ENCODE data around the gene ZRANB3.

- TF ChIP-seq TARDBP (CRISPR knock-in tag; IDR thresholded peaks at IDR 0.05): no peak
- TF ChIP-seq HNRNPUL1 (IDR thresholded peaks at IDR 0.05; ENCODE audit: low read depth, low read length): no peak
- TF ChIP-seq BHLHE40 (IDR thresholded peaks at IDR 0.05; ENCODE audit: low read length): no peak
- TF ChIP-seq TP53 (CRISPR knock-in tag; conservative IDR thresholded peaks at IDR 0.05): no peak
- no peak for TF ChIP-seq MLX (CRISPR knock-in tag; IDR thresholded peaks at IDR 0.05)
These were observed 363.7 kb downstream of the ZRANB3 start for GRCh38 chr2:135167273-135167672.

Data from HepG2 (cell line).